Activated naive CD4-positive, alpha-beta T cell (primary cell): ENCODE measurements around the gene MRGPRF.
"Not testable (repeated sequence)": the region's sequence is repeated elsewhere in the genome, so short reads cannot be mapped to it uniquely, and the experiment has no call there.

Source experiments
- DNase-seq, 4 experiments: peaks; one replicate each; lab custom pipeline; 2025; lab: John Stamatoyannopoulos, UW

Gene MRGPRF

DNA sequence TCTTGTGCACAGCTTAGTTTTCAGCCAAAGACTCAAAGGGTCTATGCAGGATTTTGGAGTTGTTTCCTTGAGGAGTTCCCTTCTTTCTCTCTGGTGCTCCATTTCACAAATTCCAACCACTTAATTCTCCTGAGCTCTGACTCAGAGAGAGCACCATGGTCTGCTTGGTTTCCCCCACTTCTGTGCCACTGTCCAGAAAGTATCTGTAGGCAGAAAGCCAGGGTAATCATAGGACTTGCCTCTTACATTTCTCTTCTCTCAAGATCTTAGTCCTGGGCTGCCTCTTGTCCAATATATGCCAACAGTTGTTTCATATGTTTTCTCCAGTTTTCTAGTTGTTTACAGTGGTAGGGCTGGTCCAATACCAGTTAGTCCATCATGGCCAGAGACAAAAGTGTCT, 25.8 kb downstream of the MRGPRF start:
- DNase-seq, result no peak

DNA sequence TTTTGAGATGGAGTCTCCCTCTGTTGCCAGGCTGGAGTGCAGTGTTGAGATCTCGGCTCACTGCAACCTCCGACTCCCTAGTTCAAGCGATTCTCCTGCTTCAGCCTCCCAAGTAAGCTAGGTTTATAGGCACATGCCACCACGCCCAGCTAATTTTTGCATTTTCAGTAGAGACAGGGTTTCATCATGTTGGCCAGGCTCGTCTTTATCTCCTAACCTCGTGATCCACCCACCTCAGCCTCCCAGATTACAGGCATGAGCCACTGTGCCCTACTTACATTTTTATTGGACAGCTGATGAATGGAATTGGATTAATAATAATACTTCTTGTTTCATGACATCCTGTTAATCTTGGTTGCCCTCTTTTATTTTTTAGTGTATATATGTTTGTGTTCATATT, 29.2 kb downstream of the MRGPRF start:
- DNase-seq, result no peak

DNA sequence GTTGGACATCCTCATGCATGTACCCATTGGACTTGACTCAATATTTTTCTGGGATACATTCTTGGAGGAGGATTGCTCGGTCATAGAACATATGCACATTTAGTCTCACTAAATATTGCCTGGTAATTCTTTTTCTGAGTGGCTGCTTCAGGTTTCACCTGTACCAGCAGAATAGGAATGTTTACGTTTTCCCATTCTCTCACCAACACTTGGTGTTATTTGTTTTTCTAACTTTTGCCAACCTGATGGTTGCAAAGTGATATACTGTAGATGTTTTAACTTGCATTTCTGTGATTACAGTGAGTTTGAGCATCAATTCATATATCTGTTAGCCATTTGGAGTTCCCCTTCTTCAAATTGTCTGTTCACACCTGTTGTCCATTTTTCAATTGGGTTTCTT, 30.9 kb downstream of the MRGPRF start:
- no peak for DNase-seq

DNA sequence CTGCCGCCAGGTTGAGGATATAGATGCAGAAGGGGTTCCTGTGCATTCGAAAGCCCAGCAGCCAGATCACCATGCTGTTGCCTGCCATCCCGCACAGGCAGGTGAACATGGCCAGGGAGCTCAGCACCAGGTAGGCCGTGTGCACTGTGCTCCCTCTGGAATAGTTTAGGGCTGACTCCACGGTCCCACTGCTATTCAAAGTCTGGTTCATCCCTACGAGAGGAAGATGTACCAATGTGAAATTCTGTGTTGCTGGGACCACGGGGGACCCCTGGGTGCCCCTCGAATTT, 32.3 kb downstream of the MRGPRF start, which contains the start of gene MRGPRD:
Gene MRGPRD, minus strand, starts transcription at position 211 of the 290 bp plus-strand sequence. Its CDS starts 0 bp downstream, at position 211.
- no peak for DNase-seq

DNA sequence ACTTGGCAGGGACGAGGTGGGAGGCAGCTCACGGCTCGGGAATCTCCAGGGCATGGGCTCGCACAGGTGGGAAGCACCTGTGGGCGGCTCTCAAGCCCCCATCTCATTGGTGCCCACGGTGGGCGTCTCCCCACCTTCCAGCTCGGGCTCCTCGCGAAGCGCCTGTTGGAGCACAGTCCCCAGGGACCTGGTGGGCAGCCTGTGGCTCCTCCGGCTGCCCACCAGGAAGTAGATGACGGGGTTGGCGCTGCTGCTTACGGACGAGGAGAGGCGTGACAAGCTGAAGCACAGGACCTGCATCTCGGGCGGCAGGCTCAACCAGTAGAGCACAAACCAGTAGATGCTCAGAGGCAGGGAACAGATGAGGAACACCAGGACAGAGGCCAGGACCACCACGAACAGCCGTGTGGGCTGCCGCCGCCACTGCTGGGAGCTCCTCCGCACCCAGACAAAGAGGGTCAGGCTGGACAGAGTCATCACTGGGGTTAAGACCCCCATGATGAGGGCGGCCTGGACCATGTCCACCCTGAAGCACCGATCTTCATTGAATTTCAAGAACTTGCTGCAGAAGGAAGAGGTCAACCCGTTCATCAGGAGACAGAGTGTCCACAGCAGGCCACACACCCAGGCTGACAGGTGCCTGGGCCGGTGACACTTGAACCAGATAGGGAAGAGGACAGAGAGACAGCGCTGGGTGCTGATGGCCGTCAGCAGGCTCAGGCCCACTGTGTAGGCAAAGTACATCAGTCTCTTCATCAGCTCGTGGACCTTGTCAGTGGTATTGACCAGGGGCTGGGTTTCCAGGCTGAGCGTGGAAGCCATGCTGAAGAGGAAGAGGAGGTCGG, 32.9 kb downstream of the MRGPRF start:
- DNase-seq, result no peak

DNA sequence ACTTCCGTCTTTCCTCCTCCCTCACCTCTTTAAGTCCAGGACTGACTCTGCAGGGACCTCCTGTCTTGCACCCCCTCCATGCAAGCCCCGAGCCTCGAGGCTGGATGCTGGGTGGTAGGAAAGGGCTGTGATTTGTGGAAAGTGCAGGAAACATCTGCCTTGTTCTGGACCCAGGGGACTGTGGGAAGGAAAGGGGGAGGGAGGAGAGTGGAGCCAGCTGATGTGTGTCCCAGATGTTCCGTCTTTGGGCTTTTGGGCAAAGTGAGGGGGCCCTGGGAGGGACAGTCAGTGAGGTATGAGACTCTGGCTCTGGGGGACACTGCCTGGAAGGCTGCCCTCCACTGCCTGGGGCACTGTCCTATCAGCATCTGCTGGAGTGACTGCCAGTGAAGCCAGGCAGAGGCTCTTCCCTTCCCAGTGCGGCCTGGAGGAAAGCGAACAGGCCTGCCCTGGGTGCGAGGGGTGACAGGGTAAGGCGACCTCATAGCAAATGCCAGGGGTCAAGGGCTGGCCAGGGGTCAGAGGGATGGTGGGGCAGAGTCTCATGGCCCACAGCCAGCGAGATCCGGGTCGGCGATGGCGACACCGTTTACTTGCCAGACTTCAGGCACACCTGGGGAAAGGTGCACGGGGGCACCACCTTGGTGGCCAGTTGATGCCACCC, 34.0 kb downstream of the MRGPRF start:
- DNase-seq, result no peak

DNA sequence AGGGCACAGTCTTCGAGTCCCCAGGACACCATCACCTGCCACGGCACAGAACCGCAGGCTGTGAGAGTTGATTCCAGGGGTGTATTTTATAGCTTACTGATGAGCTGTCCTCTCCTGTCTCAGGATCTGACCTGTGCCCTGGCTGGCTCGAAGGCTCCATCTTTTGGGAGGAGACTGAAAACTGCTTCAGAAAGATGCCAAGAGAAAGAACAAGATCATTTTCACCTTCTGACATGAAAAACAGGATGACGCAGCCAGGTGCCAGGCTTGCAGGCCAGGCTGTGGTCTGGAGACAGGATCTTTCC, 34.5 kb downstream of the MRGPRF start:
- DNase-seq, result no peak

DNA sequence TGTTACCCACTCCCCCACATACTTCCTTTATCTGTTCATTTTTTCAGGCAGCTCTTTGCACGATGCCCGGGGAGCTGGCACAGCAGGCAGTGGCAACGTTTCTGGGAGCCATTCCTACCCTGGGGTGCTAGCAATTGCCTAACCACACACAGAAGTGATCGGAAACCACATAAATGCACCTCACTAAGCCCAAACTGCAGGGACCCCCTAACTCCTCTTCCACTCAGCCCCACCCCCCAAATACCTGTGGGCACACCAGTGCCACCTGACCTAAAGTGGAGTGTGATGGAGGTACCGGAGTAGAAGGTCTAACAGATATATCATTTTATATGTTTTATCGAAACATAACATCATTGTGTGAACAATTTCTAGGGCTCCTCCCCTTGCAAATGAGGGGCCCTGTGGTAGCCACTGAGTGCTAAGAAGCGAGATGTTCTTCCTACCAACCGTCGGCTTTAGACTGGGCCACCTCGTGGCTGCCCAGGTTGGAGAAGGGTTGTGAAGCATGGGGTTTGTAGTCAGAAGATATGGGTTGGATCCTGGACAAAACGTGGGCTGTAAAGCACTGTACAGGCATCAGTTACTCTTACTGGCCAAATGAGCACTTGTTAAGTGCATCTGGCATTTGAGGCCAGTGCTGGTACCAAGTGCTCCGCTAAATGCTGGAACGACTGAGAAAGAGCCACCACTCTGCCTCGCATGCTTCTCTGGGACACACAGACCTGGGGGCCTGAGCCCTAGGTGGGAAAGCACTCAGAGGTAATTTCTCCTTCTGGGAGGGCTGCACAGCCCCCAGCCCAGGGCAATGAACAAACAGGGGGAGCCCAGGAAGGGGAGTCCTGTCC, 35.0 kb downstream of the MRGPRF start:
- no peak for DNase-seq

DNA sequence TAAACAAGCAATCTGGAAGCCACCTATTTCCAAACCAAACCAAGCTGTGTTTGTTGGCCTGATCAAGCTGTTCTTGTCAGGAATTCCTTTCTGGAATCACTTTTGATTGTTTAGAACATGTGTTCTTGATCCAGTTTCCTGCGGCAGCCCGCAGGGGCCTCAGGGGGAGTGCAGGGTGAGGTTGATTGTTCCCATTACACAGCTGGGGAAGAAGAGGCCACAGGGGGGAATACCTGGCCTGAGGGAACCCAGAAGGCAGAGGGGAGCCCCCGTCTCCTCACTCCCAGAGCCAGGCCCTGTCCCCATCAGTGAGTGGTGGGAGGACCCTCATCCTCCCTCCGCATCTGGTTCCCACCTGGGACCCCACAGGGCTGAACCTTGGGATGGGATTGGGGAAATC, 36.5 kb downstream of the MRGPRF start:
- no peak for DNase-seq

DNA sequence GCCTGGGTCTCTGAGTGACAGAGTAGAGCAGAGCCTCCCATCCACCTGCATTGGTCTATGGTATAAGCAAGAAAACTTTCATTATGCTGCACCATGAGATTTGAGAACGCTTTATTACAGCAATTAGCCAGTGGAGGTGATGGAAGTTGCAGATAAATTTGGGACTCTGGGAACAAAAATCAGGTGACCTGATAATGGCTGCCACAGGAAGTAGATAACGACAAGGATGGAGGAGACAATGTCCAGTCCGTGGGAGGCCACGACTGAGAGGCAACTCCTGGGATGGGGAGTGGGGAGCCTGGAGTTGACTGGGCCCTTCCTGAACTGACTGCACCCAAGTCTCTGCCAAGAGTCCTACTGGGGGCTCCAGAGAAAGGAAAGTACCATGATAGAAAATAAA, 37.0 kb downstream of the MRGPRF start:
- no peak for DNase-seq

DNA sequence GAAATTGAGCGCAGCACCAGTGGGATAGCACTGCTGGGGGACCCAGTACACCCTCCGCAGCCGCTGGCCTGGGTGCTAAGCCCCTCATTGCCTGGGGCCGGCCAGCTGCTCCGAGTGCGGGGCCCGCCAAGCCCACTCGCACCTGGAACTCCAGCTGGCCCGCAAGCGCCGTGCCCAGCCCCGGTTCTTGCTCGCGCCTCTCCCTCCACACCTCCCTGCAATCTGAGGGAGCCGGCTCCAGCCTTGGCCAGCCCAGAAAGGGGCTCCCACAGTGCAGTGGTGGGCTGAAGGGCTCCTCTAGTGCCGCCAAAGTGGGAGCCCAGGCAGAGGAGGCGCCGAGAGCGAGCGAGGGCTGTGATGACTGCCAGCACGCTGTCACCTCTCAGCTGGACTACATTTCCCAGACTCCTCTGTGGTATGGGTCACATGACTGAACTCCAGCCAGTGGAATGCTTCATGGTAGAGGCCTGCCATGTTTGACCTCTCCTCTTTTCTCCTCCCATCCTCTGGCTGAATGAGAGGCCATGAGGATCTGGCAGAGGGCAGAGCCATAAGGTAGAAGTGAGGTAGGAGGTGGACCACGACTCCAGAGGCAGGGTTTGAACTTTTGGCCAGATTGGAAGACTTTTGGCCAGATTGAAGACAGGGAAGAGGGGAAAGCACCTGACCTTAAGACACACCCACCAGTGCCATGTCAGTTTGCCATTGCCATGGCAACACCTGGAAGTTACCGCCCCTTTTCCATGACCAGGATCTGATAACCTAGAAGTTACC, 38.4 kb downstream of the MRGPRF start:
- DNase-seq, result no peak

DNA sequence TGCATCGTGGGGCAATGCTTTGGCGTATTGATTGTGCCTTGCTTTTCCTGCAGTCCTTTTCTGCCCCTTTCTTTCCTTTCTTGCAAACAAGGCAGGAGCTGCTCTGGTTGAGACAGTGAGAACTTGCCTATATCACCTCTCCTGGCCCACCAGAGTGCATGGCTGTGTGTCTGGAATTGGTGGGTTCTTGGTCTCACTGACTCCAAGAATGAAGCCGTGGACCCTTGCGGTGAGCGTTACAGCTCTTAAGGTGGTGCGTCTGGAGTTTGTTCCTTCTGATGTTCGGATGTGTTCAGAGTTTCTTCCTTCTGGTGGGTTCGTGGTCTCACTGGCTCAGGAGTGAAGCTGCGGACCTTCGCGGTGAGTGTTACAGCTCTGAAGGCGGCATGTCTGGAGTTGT, 39.3 kb downstream of the MRGPRF start:
- DNase-seq, result not testable (repeated sequence)

DNA sequence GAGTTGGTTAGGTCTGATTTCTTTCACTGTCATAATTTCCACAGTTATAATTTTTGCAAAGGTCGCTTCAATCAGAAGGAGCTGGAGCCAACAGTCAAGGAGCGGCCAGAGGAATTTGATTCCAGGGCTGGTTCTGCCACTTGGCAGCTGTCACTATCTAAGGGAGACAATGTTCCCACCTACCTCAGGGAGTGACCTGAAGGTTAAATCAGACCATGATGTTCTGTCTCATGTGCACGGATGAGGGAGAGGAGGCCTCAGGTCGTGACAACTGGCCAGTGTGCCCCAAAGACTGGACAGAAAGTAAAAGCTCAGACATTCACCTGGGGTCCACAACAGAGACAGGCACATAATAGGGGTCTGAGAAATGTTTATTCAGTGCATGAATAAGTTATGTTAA, 39.8 kb downstream of the MRGPRF start:
- DNase-seq, result no peak

DNA sequence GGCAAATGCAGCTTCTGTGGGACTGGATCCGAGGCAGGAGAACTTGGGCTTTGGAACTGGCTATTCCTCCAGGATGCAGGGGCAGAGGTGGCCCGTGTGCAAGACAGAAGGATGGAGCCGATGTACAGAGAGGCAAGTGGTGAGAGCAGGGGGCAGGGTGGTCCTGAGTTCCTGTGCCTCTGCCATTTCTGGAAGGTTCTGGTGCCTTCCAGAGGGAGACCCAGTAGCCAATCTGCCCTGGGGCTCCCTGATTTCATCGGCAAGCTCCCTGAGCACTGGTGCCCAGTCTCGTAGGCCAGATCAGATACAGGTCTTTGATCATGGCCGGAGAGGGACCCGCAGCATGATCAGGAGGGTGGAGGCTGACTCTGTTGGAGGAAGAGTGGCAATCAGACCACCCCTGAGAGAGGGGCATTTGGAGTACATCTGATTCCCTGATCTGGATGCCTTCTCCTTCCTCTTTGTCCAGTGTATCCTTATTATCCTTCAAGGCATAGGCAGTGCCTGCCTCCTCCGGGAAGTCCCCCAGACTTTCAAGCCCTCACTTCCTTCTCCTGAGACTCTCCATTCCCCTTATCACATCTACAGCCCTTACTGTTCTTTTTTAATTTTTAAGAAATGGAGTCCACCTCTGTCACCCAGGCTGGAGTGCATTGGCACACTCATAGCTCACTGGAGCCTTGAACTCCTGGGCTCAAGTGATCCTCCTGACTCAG, 42.0 kb downstream of the MRGPRF start:
- no peak for DNase-seq

DNA sequence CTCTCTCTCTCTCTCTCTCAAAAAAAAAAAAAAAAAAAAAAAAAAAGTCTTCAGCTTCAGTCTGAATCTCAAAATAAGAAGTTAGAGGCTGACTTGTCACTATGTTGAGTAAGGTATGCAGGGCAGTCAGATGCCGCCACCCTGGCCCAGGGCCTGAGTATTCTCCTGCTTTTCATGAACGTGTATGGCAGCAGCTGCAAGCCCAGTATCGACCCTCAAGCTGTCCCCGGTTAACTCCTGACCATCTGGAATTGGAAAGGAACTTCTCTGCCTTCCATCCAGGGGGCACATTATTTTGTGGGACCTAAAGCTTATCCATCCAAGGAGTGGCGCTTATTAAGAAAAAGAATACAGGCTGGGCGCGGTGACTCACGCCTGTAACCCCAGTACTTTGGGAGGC, 43.7 kb downstream of the MRGPRF start:
- DNase-seq, result no peak

DNA sequence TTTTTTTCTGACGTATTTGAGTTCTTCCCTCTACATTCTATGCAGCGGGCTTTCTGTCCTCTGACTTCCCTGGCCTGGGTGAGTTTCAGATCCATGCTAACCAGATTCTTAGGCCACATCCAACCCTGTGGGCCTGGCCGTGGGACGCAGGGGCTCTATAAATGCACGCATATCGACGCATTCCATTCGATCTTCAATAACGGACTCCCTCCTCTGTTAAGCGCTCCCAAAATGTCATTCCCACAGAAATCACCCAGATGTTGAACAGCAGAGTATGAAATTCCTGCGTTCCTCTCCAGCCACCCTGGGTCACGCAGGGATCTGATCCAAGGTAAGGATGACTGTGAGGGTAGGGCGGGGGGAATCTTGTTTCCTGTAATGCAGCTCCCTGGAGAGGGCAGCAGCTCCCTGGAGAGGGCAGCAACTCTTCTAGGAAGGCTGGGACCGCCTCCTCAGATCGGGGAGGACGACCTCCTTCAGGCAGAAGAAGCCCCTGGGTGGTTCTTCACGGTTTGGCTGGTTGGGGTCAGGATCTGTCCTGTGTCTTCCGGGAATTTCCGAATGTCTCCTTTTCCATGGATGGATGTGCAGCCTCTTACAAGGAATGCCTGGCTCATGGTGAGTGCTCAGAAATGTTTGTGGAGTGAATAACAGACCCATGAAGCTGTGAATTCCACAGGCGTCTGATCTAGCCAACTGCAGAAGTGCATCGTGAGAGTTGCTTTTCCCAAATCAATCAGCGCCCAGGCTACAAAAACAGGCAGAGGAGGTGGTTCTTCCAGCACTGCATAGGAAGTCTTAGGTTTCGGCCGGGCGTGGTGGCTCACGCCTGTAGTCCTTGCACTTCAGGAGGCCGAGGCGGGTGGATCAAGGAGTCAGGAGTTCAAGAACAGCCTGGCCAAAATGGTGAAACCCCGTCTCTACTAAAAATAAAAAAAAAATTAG, 44.5 kb downstream of the MRGPRF start:
- no peak for DNase-seq

DNA sequence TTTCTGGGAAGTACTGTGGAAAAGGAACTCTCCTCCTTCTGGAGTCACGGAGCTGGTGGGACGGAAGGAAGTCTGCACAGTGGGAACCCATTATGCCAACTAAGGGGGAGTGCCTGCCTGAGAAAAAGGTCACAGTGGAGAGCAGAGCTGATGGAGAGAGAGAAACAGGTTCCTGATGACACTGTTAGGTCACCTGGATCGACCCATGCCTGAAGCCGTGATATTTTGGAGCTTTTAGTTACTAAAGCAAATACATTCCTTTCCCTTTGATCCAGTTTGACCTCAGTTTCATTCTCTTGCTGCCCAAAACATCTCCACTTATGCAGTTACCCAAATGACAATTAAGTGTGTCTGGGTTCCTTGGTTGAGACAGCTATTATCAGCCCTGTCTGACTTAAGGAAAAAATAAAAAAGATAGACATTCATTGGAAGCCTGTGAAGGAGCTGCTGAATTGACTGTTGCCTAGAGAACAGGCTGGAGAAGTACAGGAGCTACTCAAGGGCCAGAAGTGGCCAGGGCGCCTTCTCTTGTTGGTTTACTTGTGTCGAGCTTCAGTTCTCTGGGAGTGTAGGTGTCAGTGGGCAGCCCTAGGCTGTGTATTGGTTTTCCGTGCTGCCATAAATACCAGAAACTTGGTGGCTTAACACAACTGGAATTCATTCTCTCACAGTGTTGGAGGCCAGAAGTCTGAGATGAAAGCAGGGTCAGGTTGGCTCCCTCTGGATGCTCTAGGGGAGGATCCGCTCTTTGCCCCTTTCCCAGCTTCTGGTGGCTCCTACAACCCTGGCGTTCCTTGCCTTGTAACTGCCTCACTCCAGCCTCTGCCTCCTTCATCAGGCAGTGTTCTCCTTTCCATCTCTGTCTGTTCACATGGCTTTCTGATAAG, 45.9 kb downstream of the MRGPRF start:
- no peak for DNase-seq

DNA sequence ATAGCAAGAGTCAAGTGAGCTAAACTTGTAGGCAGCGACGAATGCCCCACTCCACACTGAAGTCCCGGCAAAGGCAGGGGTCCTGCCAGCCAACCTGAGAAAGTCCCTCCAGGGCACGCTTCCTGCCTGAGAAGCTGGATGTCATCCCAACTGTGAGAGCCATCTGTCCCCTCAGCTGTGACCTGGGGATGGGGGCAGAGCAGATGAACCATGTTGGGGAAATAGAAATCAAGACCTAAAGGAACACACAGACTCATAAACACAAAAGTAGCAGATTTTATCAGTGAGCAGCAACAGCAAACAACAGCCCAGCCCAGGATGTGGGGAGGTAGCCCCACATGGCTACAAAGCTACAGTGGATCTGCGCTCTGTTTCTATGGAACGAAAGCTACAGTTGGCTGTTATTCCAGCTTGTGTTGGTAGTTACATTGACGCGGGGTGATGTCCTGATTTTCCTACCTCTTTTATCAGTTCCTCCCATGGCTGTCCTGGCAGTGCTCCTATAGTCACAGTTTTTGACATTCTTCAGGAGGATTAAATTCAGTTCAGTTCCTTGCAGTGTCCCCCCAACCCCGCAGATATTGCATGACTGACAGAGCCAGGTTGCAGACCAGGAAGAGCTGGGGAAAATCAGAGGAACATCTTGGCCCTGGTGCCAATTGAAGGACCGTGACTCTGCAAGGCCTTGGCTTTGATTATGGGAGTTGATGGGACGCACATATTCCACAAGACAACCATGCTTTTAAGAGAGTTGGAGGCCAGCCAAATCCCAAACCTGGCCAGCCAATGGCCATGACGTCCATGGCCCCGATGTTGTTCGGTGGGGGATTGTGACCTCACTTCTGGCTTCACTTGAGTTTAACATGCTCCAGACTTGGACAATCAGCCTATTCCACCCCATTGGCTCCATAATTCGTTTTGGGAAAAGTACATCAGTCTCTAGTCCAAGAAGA, 46.9 kb downstream of the MRGPRF start:
- DNase-seq, result no peak
